Measurements from ENCODE around the gene FBXL15.
"Not testable (repeated sequence)": the region's sequence is repeated elsewhere in the genome, so short reads cannot be mapped to it uniquely, and the experiment has no call there.

Gene FBXL15

DNA sequence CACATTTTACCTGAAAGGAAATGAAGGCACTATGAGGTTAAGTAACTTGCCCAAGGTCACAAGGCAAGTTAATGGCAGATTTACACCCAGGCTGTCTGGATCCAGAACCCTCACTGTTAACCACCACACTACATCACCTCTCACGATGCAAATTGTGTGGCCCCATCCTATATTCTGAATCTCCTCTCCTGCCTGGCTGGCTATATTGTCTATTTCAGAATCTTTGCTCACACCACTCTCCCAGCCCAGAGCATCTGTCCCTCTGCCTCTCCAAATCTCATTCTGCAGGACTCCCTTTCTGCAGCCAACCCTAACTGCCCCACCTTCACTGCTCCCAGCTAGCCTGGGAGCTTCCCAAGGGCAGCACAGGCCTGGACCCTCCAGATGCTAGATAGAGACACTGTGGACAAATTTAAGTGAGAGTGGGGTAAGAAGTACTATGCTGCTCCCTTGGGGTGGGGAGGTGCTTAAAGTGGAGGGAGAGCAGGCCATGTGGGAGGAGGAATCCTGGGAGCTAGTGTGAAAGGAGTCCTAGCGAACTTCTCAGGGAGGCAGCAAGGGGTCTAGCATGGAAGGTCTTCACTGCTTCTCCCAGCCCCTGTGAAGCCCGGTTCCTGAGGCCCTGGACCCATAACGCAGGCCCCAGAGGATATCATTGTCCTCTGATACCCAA is 11.0 kb downstream of the FBXL15 start:
- no peak for DNase-seq

DNA sequence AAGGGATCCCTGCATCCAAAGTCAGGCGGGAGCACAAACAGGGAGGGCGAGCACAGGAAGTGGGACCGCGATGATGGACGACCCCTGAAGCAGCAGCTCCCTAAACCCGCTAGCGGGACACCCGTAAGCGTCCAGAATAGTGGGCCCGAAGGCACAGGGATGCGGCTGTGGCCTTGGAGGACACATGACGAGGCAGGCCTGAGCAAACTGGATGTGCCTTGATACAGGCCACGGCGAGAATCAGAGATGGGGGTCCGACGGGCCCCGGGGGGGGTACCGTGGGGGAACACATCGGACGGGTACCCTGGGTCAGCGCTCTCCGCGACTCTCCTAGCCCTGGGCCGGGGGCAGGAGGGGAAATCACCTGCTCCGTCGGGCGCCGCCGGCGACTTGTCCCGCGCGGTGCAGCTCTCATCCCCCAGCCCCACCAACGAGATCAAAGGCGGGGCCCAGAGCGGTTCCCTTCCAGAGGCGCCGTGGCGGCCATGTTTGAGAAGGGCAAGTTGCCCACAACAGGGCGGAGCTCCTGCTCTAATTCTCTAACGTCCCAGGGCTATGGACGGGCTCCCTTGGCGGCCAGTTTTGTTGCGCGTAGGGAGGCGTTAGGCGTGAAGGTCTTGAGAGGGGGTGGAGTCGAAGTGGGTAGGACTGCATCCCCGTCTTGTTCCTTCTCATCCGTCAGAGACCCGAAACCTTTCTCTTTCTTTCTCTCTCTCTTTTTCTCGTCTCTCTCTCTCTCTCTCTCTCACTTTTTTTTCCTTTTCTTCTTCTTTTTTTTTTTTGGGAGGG is 11.7 kb downstream of the FBXL15 start, which contains the start of gene CUEDC2:
Gene CUEDC2 (minus strand): TSS at position 413 of the 789 bp plus-strand sequence. CDS start 7,386 bp downstream, outside the sequence.
- peak; percentile 99 for DNase-seq

DNA sequence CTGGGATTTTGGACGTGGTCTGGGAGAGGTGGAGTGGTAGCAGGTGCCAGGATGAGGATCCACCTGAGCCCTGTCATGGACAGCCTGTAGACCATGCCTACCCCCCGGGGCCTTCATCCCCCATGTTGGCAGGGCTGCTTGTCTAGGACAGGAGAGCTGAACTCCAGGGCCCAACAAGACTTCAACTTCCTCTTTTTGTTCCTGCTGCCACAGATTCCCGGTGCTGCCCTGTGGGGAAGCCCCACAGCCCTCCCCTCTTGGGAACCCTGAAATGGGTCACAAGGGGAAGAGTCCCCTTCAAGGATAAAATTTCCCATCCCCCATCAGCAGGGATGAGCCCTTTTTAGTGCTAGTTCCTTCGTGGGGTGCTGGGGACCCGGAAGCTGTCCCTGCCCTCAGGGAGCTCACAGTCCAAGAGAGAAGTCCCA is 13.0 kb downstream of the FBXL15 start:
- DNase-seq = peak; percentile 92

DNA sequence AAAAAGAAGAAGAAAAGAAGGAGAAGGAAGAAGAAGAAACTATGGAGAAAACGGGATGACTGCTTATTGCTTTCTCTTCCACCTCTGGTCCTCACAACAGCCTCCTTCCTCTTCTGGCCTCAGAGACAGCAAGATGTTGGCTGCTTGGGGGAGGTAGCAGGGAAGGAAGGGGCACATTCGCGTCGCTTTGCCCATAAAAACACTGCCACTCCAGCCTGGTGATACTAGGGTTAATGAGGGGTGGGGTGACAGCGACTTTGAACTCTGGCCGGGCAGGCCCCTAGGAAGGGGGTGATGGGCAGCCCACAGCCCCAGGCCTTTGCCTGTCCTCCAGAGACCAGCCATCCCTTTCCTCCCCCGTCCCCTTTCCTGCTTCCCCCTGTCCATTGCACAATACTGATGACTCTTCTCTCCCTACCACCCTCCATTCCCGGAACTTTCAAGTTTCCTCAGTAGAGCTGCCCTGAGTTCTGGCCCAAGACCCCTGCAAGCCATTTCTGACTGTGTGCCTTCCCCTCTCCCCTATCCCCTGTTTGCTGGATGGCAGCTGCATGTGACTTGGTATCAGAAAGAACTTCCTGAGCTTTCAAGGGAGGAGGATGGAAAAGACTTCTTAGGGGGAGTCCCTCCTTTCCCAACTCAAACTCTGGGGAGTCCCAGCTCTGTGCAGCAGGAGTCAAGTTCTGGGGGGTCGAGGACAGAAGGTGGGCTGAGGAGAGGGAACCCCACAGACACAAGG is 13.9 kb downstream of the FBXL15 start:
- peak; percentile 90 for DNase-seq

DNA sequence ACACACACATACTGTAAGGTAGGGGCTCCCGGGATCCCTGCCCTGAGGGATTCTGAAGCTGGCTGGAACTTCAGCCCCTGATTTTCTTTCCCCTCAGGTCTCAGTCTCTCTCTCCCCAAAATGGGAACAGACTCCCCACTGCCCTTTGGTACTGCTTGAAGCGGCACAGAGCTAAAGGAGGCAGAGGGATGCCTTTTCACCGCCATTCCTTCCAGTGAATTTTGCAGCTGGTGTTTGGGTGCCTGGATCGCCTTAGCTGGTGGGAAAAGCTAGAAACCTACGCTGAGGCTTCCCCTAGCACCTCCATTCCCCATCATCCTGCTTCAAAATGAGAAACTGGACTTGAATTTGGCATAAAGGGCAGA is 14.5 kb downstream of the FBXL15 start:
- DNase-seq = no peak

DNA sequence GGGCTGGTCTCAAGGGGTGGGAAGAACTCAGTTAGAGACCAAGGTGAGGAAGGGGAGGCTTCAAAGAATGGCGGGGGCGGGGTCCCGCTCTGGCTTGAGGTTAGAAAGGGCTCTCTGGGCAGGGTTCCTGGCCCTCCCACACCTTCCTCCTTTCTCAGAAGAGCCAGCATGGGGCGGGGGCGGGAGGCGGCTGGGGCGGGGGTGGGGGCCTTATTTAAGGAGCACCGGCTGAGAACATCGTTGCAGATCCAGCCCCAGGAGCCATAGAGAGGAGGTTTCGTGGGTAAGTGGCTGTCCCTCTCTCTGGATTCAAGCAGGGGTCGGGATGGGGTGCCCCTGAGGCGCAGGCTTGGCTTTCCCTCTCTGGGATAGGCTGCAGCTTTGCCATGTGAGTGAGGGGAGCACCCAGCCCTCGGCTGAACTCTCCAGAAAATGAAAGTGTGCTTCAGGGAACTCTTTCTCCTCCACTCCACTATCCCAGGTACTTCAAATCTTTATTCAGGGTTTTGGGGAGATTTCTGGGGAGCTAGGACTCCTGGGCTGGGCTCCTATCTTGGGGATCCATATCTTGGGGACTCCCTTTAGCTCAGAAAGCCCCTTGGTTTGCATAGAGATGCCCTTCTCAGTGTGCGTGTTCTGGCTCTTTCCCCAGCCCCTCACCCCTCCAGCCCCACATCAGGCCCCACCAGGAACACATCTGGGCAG is 15.0 kb downstream of the FBXL15 start:
- DNase-seq = peak; percentile 77

DNA sequence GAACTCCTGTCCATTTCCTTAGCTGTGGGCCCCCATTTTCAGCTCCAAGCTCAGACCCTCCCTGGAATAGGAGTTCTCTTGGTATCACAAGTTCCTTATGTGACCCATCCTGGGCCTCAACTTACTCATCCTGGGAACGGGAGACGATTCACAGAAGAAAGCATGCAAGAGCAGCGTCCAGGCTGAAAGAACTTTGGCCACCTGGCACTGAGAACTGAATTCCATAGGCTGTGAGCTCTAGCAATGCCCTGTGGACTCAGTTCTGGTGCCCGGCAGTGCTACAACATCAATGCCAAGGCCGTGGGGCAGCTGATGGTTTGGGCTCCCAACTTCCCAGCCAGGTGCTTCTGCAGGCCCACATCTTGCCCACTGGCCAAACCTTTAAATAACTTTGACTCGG is 15.7 kb downstream of the FBXL15 start:
- DNase-seq = no peak

DNA sequence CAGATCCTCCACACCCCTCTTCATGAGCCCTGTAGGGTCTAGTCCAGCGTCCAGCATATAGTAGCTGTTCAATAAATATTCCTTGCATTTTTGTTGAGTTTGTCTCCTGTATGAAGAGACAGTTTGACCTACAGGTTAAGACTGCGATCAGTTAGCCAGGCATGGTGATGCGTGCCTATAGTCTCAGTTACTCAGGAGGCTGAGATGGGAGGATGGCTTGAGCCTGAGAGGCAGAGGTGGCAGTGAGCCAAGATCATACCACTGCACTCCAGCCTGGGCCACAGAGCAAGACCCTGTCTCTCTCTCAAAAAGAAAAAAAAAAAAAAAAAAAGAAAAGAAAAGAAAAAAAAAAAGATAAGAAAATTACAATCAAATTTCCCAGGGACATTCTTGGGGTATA is 16.9 kb downstream of the FBXL15 start:
- DNase-seq = no peak

DNA sequence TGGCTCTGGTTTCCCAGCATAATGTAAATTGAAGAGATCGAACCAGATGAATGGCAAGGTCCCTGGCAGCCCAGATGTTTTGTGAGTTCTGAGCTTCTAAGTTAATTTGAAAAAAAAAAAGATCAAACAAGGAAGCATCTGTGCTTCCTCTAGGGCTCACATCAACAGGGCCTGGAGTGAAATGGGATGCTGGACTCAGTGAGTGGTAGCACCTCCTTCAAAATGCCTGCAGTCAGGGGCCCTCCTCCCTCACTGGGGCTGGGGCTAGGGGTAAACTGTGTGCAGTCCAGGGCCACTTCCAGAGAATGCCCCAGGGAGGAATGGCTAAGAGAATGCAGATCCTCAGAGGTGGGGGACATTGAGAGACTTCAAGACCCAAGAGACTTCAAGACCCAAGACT is 17.7 kb downstream of the FBXL15 start:
- no peak for DNase-seq

DNA sequence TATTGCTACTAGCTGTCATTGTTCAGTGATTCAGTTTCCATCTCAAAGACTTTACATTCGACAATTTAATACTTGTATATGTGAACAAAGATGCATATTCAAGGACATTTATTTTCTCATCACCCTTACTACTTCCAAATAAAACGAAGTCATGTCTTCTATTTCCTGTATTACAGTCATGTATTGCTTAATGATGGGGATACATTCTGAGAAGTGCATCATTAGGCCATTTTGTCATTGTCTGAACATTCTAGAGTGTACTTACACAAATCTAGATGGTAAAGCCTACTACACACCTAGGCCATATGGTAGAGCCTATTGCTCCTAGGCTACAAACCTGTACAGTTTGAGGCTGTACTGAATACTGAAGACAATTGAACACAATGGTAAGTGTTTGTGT is 24.2 kb downstream of the FBXL15 start:
- peak; percentile 46 for DNase-seq

DNA sequence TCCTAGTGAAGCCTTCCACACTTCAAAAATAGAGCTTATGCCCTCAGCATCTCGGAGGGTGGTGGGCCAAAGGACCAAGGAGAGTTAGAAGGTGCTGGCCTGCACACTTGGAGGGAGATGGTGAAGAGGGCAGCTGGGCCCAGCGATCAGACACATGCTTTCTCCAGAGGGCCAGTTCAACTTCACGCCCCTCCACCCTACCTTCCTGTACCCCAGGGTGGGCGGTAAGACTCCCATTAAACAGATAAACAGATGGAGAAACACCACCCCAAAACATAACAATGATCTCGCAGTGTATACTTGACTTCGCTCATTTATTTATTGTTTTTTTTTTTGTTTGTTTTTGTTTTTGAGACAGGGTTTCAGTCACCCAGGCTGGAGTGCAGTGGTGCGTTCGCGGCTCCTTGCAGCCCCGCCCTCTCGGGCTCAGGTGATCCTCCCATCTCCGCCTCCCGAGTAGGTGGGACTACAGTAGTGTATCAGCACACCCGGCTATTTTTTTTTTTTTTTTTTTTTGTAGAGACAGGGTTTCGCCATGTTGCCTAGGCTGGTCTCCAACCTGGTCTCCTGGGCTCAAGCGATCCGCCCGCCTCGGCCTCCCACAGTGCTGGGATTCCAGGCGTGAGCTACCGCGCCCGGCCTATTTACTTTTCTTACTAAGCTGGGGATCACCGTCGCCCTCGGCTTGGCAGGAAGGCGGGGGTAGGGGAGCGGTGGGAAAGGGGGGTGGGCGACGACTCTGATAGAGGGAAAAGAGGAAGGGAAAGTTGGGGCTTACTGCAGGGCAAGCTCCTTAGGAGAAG is 28.9 kb downstream of the FBXL15 start:
- DNase-seq = peak; percentile 46

DNA sequence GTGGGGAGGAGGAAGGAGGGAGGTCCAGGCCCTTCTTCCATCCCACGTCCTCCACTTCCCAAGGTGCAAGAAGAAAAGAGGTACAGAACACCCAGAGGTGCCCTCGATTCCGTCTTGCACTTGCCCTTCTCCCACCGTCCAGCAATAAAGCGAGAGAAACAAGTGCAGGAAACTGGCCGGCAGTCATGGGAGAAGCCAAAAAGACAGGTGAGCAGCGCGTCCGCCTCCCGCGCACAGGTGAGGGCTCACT is 29.4 kb downstream of the FBXL15 start:
- DNase-seq = no peak

DNA sequence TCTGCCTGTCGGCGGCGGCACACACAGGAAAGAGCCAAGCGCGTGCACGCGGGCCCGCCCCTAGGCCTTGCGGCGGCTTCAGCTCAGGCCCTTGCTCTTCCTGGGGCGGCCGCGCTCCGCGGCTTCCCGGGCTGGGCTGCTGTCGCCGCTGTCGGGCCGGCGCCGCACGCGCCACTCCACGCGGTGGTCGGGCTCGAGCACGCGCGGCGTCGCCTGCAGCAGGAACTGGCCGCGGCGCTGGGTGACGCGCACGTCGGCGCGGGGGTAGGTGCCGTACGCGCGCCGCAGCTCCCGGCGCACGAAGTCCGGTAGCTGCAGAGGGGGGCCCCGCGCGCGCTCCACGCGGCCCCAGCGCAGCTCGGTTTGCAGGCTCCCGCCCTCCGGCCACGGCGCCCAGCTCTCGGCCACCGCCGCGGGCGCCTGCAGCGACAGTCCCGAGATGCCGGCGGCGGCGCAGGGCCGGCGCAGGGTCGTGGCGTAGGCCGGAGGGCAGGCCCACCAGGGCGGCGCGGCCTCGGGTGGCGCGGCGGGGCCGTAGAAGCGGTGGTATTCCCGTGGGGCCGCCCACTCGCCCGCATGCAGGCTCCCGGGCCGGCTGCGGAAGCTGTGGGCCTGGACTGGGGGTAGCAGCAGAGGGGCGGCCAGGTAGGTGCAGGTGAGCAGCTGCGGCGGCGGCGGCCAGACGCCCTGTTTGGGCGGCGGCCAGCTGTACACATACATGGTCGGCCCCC is 29.9 kb downstream of the FBXL15 start:
- DNase-seq = peak; percentile 80

DNA sequence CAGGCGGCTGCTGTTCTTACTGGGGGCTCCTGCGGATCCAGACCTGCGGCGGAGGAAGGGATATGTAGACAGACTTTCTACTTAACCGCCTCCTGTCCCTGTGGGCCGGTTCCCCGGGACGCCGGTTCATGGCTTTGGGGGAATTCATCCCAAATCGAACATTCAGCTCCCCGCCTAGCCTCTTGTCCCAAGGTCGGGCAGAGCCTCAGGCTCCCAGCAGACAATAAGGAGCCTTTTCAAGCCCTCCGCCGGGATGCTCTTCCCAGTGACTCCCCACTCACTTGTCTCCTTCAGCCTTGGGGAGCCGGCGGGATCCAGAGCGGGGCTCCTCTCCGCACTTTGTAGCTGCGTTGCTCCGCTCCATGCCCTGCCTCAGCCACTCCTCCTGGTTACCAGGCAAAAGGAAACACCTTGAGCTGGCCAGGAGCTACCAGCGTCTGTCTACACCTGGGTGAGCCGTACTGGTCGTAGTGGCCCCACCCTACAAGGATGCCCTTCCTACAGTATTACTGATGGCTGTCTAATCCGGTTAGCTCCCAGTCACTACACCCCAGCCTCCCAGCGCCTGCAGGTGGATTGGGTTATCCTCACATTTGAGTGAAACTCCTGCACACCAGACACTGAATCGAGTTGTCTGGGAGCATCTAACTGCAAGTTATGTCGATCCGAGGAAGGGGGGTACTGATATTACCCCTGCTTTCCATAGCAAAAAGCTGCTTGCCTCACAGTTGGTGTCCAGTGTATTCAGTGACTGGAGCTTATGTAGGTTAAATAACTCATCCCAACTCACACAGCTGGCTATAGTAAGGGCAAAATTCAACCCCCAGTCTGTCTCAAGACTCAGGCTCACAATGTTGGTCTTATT is 30.7 kb downstream of the FBXL15 start, which contains the start of gene C10orf95:
Gene C10orf95 (minus strand): TSS at position 439 of the 865 bp plus-strand sequence. CDS start 450 bp downstream, outside the sequence.
- no peak for DNase-seq

DNA sequence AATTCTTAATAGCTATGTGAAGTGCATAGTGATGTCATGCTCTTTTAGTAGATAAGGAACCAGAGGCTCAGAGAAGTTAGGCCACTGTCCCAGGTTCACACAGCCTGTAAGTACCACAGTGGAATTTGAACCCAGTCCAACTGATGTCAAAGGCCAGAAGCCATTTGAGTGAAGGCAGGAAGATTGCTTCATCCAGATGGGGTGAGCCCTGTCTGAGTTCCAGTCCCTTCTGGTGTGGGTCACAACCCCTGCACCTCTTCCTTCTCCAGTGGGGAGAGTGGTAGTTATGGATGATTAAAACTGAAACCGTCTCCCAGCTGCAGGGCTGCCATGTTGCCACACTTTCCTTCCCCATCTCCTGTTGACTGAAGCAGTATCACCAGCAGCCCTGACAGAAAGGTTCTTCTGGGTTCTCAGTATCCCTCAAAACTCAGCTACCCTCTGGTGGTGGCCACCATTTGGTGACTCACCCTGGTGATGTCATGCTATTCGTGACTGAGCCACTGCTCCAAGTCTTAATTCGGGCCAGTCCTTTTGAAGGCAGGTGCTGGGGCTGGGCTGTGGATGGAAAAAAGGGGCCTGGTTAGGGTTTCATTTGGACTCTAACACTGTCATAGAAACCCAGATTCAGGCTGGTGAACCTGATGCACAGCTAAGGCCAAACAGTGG is 32.2 kb downstream of the FBXL15 start:
- DNase-seq = peak; percentile 95

DNA sequence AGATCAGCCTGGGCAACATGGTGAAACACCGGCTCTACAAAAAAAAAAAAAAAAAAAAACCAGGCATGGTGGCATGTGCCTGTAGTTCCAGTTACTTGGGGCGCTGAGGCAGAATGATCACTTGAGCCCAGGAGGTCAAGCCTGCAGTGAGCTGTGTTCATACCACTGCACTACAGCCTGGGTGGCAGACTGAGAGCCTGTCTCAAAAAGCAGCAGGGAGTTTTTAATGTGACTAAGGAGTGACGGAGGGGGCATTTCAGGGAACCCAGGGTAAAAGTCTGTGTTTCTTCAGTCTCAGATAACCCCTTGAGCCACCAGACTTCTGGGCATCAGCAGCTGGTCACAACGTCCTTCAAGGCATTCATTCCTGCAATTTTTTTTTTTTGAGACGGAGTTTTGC is 32.9 kb downstream of the FBXL15 start:
- peak; percentile 39 for DNase-seq

DNA sequence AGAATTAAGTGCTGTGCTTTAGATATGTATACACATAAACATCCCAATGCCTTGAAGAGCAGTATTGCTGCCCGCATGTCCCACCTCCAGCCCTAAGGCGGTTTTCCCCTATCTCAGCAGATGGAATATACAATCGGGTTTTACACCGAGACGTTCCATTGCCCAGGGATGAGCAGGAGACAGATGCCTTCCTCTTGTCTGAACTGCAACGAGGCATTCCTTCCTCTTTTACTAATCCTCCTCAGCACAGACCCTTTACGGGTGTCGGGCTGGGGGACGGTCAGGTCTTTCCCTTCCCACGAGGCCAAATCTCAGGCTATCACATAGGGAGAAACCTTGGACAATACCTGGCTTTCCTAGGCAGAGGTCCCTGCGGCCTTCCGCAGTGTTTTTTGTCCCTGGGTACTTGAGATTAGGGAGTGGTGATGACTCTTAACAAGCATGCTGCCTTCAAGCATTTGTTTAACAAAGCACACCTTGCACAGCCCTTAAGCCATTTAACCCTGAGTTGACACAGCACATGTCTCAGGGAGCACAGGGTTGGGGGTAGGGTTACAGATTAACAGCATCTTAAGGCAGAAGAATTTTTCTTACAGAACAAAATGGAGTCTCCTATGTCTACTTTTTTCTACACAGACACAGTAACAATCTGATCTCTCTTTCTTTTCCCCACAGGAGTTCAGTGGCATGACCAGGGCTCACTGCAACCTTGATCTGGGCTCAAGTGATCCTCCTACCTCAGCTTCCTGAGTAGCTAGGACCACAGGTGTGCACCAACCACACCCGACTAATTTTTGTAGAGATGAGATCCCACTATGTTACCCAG is 34.2 kb downstream of the FBXL15 start:
- not testable (repeated sequence) for DNase-seq

DNA sequence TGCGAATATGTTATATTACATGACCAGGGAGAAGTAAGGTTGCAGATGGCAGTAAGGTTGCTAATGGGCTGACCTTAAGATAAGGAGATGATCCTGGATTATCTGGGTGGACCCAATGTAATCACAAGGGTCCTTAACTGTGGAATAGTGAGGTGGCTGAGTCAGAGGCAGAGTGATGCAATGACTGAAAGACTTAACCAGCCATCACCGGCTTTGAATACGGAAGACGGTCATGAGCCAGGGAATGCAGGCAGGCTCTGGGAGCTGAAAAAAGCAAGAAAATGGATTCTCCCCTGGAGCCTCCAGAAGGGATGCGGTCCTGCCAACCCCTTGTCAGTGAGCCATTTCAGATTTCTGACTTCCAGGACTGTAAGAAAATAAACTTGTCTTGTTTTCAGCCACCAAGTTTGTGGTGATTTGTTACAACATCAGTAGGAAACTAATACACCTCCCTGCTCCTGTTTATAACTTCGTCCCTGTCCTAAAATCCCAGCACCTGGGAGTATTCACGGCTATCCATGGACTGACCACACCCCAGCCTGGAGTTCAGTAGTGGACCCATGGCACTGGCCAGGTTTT is 35.3 kb downstream of the FBXL15 start:
- peak; percentile 87 for DNase-seq

All from suppressor macrophage treated with lipopolysaccharide for 4 hours (primary cell).